HepG2 (cell line): ENCODE measurements around the gene ZFHX3. TPM values are rescaled to one million over a fixed set of nuclear protein-coding genes. Genes with fewer than 3 reads are reported as not detected.

Experiments
- AGO1 ChIP-seq: fragments of 200-400 bp; formaldehyde crosslinking; IDR thresholded peaks from 2 replicates; pipeline ENCODE4 v1.6.1; 2017; ENCODE audit warnings: mild to moderate bottlenecking, low read depth, low read length, moderate library complexity; ENCODE audit not compliant: poor library complexity, severe bottlenecking
- DMAP1 ChIP-seq: IDR thresholded peaks from 2 replicates; pipeline ENCODE4 v1.6.1; 2016
- MLXIP ChIP-seq: sonication (generic); formaldehyde crosslinking; IDR thresholded peaks from 2 replicates; pipeline ENCODE4 v1.9.0; 2021; ENCODE audit warnings: missing genetic modification reagents, borderline replicate concordance
- PRPF4 ChIP-seq: fragments of 200-400 bp; formaldehyde crosslinking; IDR thresholded peaks from 2 replicates; pipeline ENCODE4 v1.6.1; 2016; ENCODE audit warnings: low read length, low read depth; ENCODE audit not compliant: poor library complexity, severe bottlenecking
- RARA ChIP-seq: IDR thresholded peaks from 2 replicates; pipeline ENCODE4 v1.6.1; 2016; ENCODE audit warnings: missing genetic modification reagents, missing compliant biosample characterization
- RFXAP ChIP-seq: sonication (generic); formaldehyde crosslinking; IDR thresholded peaks from 2 replicates; pipeline ENCODE4 v1.4.0; 2020; ENCODE audit warnings: missing genetic modification reagents, borderline replicate concordance
- SP4 ChIP-seq: sonication (generic); formaldehyde crosslinking; IDR thresholded peaks from 2 replicates; pipeline ENCODE4 v1.8.1; 2023; ENCODE audit warnings: mild to moderate bottlenecking, missing genetic modification reagents
- ZNF225 ChIP-seq: sonication (generic); formaldehyde crosslinking; IDR thresholded peaks from 2 replicates; pipeline ENCODE4 v1.4.0; 2020; ENCODE audit warnings: mild to moderate bottlenecking, missing genetic modification reagents
- ZNF432 ChIP-seq: sonication (generic); formaldehyde crosslinking; IDR thresholded peaks from 2 replicates; pipeline ENCODE4 v1.5.0; 2020; ENCODE audit warnings: missing genetic modification reagents, mild to moderate bottlenecking, borderline replicate concordance
- ZNF563 ChIP-seq: sonication (generic); formaldehyde crosslinking; IDR thresholded peaks from 2 replicates; pipeline ENCODE4 v1.8.0; 2022; ENCODE audit warnings: mild to moderate bottlenecking, moderate library complexity, missing genetic modification reagents
- ZNF607 ChIP-seq: sonication (generic); formaldehyde crosslinking; IDR thresholded peaks from 2 replicates; pipeline ENCODE4 v1.5.1; 2020; ENCODE audit warnings: missing genetic modification reagents, mild to moderate bottlenecking, borderline replicate concordance
- ZNF75D ChIP-seq: sonication (generic); formaldehyde crosslinking; IDR thresholded peaks from 2 replicates; pipeline ENCODE4 v1.8.1; 2023; ENCODE audit warnings: missing genetic modification reagents, mild to moderate bottlenecking, borderline replicate concordance
- ZNF777 ChIP-seq: sonication (generic); formaldehyde crosslinking; IDR thresholded peaks from 2 replicates; pipeline ENCODE4 v1.4.0; 2020; ENCODE audit warnings: missing genetic modification reagents
- polyA plus RNA-seq, 8 experiments: library from polyadenylated mRNA; depleted of rRNA in 3 of 8; stranded (reverse) in 7 of 8; unstranded in 1 of 8; fragments of >200 nt; fragmentation: Illumina TruSeq in 4 of 8; extraction: Trizol in 4 of 8; gene quantifications; 2 replicates each; pipeline versions ENCODE4 v1.2.1 to v1.2.3, GENCODE V29; 2011 to 2016; ENCODE audit warnings: low read depth in 4 of 8, missing spikeins in 1 of 8, mixed read lengths in 1 of 8; ENCODE audit not compliant: insufficient read depth in 1 of 8
- total RNA-seq, 5 experiments: library from RNA; depleted of rRNA; stranded (reverse); fragments of >200 nt; fragmentation: Illumina TruSeq; extraction: Trizol; gene quantifications; 2 replicates each; pipeline ENCODE4 v1.2.3, GENCODE V29; 2016; ENCODE audit warnings: low read depth in 1 of 5
- TF ChIP-seq, protein P1 (sequence below): IDR thresholded peaks from 2 replicates; pipeline ENCODE4 v1.6.1; 2016; ENCODE audit warnings: low read depth, missing genetic modification reagents, missing compliant biosample characterization
- TF ChIP-seq, protein P2 (sequence below): sonication (generic); formaldehyde crosslinking; IDR thresholded peaks from 2 replicates; pipeline ENCODE4 v1.5.1; 2020; ENCODE audit warnings: missing genetic modification reagents, mild to moderate bottlenecking, borderline replicate concordance

Gene ZFHX3
- total and polyA plus RNA-seq, 2 of the 13 experiments (the other 11 are each of a cell fraction or from before 2014, with no cell fraction given), result 5.0 to 6.0 TPM

GRCh38 chr16:72927199-72928089 lies 120.5 kb downstream of the ZFHX3 start (continued):
- TF ChIP-seq, protein P1, sequence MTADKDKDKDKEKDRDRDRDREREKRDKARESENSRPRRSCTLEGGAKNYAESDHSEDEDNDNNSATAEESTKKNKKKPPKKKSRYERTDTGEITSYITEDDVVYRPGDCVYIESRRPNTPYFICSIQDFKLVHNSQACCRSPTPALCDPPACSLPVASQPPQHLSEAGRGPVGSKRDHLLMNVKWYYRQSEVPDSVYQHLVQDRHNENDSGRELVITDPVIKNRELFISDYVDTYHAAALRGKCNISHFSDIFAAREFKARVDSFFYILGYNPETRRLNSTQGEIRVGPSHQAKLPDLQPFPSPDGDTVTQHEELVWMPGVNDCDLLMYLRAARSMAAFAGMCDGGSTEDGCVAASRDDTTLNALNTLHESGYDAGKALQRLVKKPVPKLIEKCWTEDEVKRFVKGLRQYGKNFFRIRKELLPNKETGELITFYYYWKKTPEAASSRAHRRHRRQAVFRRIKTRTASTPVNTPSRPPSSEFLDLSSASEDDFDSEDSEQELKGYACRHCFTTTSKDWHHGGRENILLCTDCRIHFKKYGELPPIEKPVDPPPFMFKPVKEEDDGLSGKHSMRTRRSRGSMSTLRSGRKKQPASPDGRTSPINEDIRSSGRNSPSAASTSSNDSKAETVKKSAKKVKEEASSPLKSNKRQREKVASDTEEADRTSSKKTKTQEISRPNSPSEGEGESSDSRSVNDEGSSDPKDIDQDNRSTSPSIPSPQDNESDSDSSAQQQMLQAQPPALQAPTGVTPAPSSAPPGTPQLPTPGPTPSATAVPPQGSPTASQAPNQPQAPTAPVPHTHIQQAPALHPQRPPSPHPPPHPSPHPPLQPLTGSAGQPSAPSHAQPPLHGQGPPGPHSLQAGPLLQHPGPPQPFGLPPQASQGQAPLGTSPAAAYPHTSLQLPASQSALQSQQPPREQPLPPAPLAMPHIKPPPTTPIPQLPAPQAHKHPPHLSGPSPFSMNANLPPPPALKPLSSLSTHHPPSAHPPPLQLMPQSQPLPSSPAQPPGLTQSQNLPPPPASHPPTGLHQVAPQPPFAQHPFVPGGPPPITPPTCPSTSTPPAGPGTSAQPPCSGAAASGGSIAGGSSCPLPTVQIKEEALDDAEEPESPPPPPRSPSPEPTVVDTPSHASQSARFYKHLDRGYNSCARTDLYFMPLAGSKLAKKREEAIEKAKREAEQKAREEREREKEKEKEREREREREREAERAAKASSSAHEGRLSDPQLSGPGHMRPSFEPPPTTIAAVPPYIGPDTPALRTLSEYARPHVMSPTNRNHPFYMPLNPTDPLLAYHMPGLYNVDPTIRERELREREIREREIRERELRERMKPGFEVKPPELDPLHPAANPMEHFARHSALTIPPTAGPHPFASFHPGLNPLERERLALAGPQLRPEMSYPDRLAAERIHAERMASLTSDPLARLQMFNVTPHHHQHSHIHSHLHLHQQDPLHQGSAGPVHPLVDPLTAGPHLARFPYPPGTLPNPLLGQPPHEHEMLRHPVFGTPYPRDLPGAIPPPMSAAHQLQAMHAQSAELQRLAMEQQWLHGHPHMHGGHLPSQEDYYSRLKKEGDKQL (CRISPR knock-in tag), result 0 out of 2 replicates have a peak, but pooled peaks have one; percentile 66
- no peak for TF ChIP-seq ZNF563
- no peak for TF ChIP-seq ZNF432 (CRISPR knock-in tag)
- TF ChIP-seq DMAP1 (CRISPR knock-in tag), result peak; percentile 77; the same call in 1 of the 2 replicates
- TF ChIP-seq PRPF4, result peak; percentile 89
- TF ChIP-seq MLXIP, result no peak
- no peak for TF ChIP-seq AGO1
- TF ChIP-seq ZNF225 (CRISPR knock-in tag), result 0 out of 2 replicates have a peak, but pooled peaks have one; percentile 64
- TF ChIP-seq ZNF777 (CRISPR knock-in tag), result no peak
- TF ChIP-seq, protein P2, sequence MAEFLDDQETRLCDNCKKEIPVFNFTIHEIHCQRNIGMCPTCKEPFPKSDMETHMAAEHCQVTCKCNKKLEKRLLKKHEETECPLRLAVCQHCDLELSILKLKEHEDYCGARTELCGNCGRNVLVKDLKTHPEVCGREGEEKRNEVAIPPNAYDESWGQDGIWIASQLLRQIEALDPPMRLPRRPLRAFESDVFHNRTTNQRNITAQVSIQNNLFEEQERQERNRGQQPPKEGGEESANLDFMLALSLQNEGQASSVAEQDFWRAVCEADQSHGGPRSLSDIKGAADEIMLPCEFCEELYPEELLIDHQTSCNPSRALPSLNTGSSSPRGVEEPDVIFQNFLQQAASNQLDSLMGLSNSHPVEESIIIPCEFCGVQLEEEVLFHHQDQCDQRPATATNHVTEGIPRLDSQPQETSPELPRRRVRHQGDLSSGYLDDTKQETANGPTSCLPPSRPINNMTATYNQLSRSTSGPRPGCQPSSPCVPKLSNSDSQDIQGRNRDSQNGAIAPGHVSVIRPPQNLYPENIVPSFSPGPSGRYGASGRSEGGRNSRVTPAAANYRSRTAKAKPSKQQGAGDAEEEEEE (CRISPR knock-in tag), result no peak
- TF ChIP-seq ZNF75D, result no peak
- TF ChIP-seq ZNF607 (CRISPR knock-in tag), result no peak
- TF ChIP-seq RARA (CRISPR knock-in tag), result peak; percentile 95
- TF ChIP-seq RFXAP, result no peak; the same call in 1 of the 2 replicates
- TF ChIP-seq SP4 (CRISPR knock-in tag), result no peak
